ENCODE measurements around the gene OR1B1.

- no peak for TF ChIP-seq CTCF (IDR thresholded peaks at IDR 0.05 in 4 of 5, conservative IDR thresholded peaks at IDR 0.05 in 1 of 5)
- no peak for TF ChIP-seq POLR2A (IDR thresholded peaks at IDR 0.05)
These were observed 47.6 kb downstream of the OR1B1 start for GRCh38 chr9:122609804-122610203.

Measured in gastrocnemius medialis (tissue), 4 donors.